T-helper 2 cell treated with Interferon-gamma antibody and Interleukin-4, amounts not matched to agents 5 μg/mL and 100 μg/mL, for 36 hours (primary cell): ENCODE results near the gene GNB1L.
"Not testable (repeated sequence)": the region's sequence is repeated elsewhere in the genome, so short reads cannot be mapped to it uniquely, and the experiment has no call there.

Experiments
- DNase-seq: peaks from one replicate; pipeline ENCODE4 v3.0.0; 2021; ENCODE audit warnings: low spot score
- H3K27ac Mint-ChIP-seq: one replicate; pipeline ENCODE4 v1.8.0; 2021; ENCODE audit warnings: mild to moderate bottlenecking, mixed read lengths
- H3K27me3 Mint-ChIP-seq: one replicate; pipeline ENCODE4 v1.8.0; 2021; ENCODE audit warnings: low read depth, mixed read lengths
- H3K36me3 Mint-ChIP-seq: one replicate; pipeline ENCODE4 v1.8.0; 2021; ENCODE audit warnings: low read depth, mixed read lengths
- H3K4me1 Mint-ChIP-seq: one replicate; pipeline ENCODE4 v1.8.0; 2021; ENCODE audit warnings: low read depth, mixed read lengths
- H3K4me3 Mint-ChIP-seq: one replicate; pipeline ENCODE4 v1.8.0; 2022; ENCODE audit warnings: mild to moderate bottlenecking, moderate library complexity, mixed read lengths
- H3K9me3 Mint-ChIP-seq: one replicate; pipeline ENCODE4 v1.8.0; 2021; ENCODE audit warnings: mixed read lengths

Gene GNB1L

GRCh38 chr22:19797086-19798002, 57.3 kb downstream of the GNB1L start:
- peaks cover 4% of the 10 kb centered on the region for H3K36me3 Mint-ChIP-seq
- no peaks in the 10 kb centered on the region for H3K4me1 Mint-ChIP-seq
- no peak overlapping the region for H3K27ac Mint-ChIP-seq
- H3K4me3 Mint-ChIP-seq: no peak overlapping the region
- peaks cover 6% of the 10 kb centered on the region for H3K9me3 Mint-ChIP-seq
- H3K27me3 Mint-ChIP-seq: no peaks in the 10 kb centered on the region
- no peak for DNase-seq

- Mint-ChIP-seq H3K27ac (no peak overlapping the region), H3K4me3 (no peak overlapping the region), H3K4me1 (no peaks in the 10 kb centered on the region), H3K27me3 (no peaks in the 10 kb centered on the region), H3K9me3 (peaks cover 10% of the 10 kb centered on the region), H3K36me3 (peaks cover 13% of the 10 kb centered on the region)
- no peak for DNase-seq
Measured at GRCh38 chr22:19796160-19796559, 58.5 kb downstream of the GNB1L start.

- H3K27ac Mint-ChIP-seq: no peak overlapping the region
- peaks cover 13% of the 10 kb centered on the region for H3K36me3 Mint-ChIP-seq
- no peak overlapping the region for H3K4me3 Mint-ChIP-seq
- H3K4me1 Mint-ChIP-seq: no peaks in the 10 kb centered on the region
- no peak for DNase-seq
- peaks cover 10% of the 10 kb centered on the region for H3K9me3 Mint-ChIP-seq
- no peaks in the 10 kb centered on the region for H3K27me3 Mint-ChIP-seq
Measured at GRCh38 chr22:19795617-19796008, 59.1 kb downstream of the GNB1L start.

- peaks cover 10% of the 10 kb centered on the region for H3K9me3 Mint-ChIP-seq
- DNase-seq: no peak
- no peaks in the 10 kb centered on the region for H3K27me3 Mint-ChIP-seq
- no peak overlapping the region for H3K4me3 Mint-ChIP-seq
- H3K4me1 Mint-ChIP-seq: no peaks in the 10 kb centered on the region
- H3K27ac Mint-ChIP-seq: no peak overlapping the region
- H3K36me3 Mint-ChIP-seq: peaks cover 13% of the 10 kb centered on the region
Measured at GRCh38 chr22:19793661-19794310, 60.9 kb downstream of the GNB1L start.

GRCh38 chr22:19793161-19793560, 61.5 kb downstream of the GNB1L start:
- peaks cover 10% of the 10 kb centered on the region for H3K9me3 Mint-ChIP-seq
- H3K36me3 Mint-ChIP-seq: peaks cover 13% of the 10 kb centered on the region

GRCh38 chr22:19792383-19792896, 62.2 kb downstream of the GNB1L start:
- not testable (repeated sequence) for H3K27me3 Mint-ChIP-seq, DNase-seq, H3K4me3 Mint-ChIP-seq, H3K4me1 Mint-ChIP-seq, H3K9me3 Mint-ChIP-seq, H3K27ac Mint-ChIP-seq
- peaks cover 13% of the 10 kb centered on the region for H3K36me3 Mint-ChIP-seq

More at GRCh38 chr22:19793161-19793560, 61.5 kb downstream of the GNB1L start:
- DNase-seq: no peak
- H3K27ac Mint-ChIP-seq: no peak overlapping the region
- no peaks in the 10 kb centered on the region for H3K4me1 Mint-ChIP-seq
- H3K27me3 Mint-ChIP-seq: no peaks in the 10 kb centered on the region
- H3K4me3 Mint-ChIP-seq: no peak overlapping the region

GRCh38 chr22:19791894-19792293, 62.8 kb downstream of the GNB1L start:
- H3K9me3 Mint-ChIP-seq: peaks cover 10% of the 10 kb centered on the region
- peaks cover 13% of the 10 kb centered on the region for H3K36me3 Mint-ChIP-seq
- H3K4me1 Mint-ChIP-seq: no peaks in the 10 kb centered on the region
- DNase-seq: no peak
- H3K4me3 Mint-ChIP-seq: no peak overlapping the region
- no peak overlapping the region for H3K27ac Mint-ChIP-seq
- no peaks in the 10 kb centered on the region for H3K27me3 Mint-ChIP-seq

GRCh38 chr22:19791243-19791642, 63.4 kb downstream of the GNB1L start:
- peaks cover 10% of the 10 kb centered on the region for H3K9me3 Mint-ChIP-seq
- H3K27ac Mint-ChIP-seq: no peak overlapping the region
- H3K36me3 Mint-ChIP-seq: peaks cover 13% of the 10 kb centered on the region
- DNase-seq: no peak
- H3K4me1 Mint-ChIP-seq: no peaks in the 10 kb centered on the region
- no peak overlapping the region for H3K4me3 Mint-ChIP-seq
- no peaks in the 10 kb centered on the region for H3K27me3 Mint-ChIP-seq

- peaks cover 13% of the 10 kb centered on the region for H3K36me3 Mint-ChIP-seq
- no peaks in the 10 kb centered on the region for H3K27me3 Mint-ChIP-seq
- H3K9me3 Mint-ChIP-seq: peaks cover 10% of the 10 kb centered on the region
- no peak for DNase-seq
- no peak overlapping the region for H3K27ac Mint-ChIP-seq
- no peak overlapping the region for H3K4me3 Mint-ChIP-seq
- no peaks in the 10 kb centered on the region for H3K4me1 Mint-ChIP-seq
Measured at GRCh38 chr22:19789828-19790227, 64.8 kb downstream of the GNB1L start.

GRCh38 chr22:19789406-19789805, 65.3 kb downstream of the GNB1L start:
- H3K4me3 Mint-ChIP-seq: no peak overlapping the region
- DNase-seq: no peak
- H3K27me3 Mint-ChIP-seq: no peaks in the 10 kb centered on the region
- peaks cover 10% of the 10 kb centered on the region for H3K9me3 Mint-ChIP-seq
- H3K27ac Mint-ChIP-seq: no peak overlapping the region
- peaks cover 13% of the 10 kb centered on the region for H3K36me3 Mint-ChIP-seq
- H3K4me1 Mint-ChIP-seq: no peaks in the 10 kb centered on the region

- no peak overlapping the region for H3K4me3 Mint-ChIP-seq
- DNase-seq: no peak
- no peaks in the 10 kb centered on the region for H3K4me1 Mint-ChIP-seq
- no peaks in the 10 kb centered on the region for H3K27me3 Mint-ChIP-seq
- H3K36me3 Mint-ChIP-seq: peaks cover 13% of the 10 kb centered on the region
- H3K27ac Mint-ChIP-seq: no peak overlapping the region
- peaks cover 10% of the 10 kb centered on the region for H3K9me3 Mint-ChIP-seq
Measured at GRCh38 chr22:19788661-19789225, 65.9 kb downstream of the GNB1L start.

- Mint-ChIP-seq H3K27me3 (no peaks in the 10 kb centered on the region), H3K36me3 (peaks cover 9% of the 10 kb centered on the region), H3K9me3 (peaks cover 4% of the 10 kb centered on the region), H3K4me3 (no peak overlapping the region), H3K4me1 (no peaks in the 10 kb centered on the region), H3K27ac (no peak overlapping the region)
- no peak for DNase-seq
Measured at GRCh38 chr22:19787849-19788141, 66.9 kb downstream of the GNB1L start.

- peaks cover 4% of the 10 kb centered on the region for H3K9me3 Mint-ChIP-seq
- H3K4me3 Mint-ChIP-seq: no peak overlapping the region
- H3K27ac Mint-ChIP-seq: no peak overlapping the region
- no peaks in the 10 kb centered on the region for H3K27me3 Mint-ChIP-seq
- no peak for DNase-seq
- H3K36me3 Mint-ChIP-seq: peaks cover 9% of the 10 kb centered on the region
- H3K4me1 Mint-ChIP-seq: no peaks in the 10 kb centered on the region
Measured at GRCh38 chr22:19786959-19787848, 67.5 kb downstream of the GNB1L start.
